T-cell (primary cell): ENCODE results near the gene AGAP3. TPM values are rescaled to one million over a fixed set of nuclear protein-coding genes. Genes with fewer than 3 reads are reported as not detected.

ENCODE experiments used
- ATAC-seq, 4 experiments: fragments of 200-7000 bp in 3 of 4; fragments of 150-1000 bp in 1 of 4; cut with Tn5 transposase; replicated peaks in 1 of 4; 1 replicate in 3 of 4; 2 replicates in 1 of 4; pipeline ENCODE4 v1.10.0; 2021; ENCODE audit warnings: moderate library complexity in 3 of 4, mild to moderate bottlenecking in 2 of 4, moderate number of reproducible peaks in 1 of 4
- CTCF ChIA-PET, 2 donors: fragments of 300-600 bp; sonication (Branson Sonifier 250); formaldehyde crosslinking; loops; one replicate each; lab custom pipeline; 2022; ENCODE audit warnings: antibody characterized with exemption in 2 of 2; lab: Charles Lee
- POLR2A ChIA-PET, 2 donors: fragments of 300-600 bp; sonication (Branson Sonifier 250); formaldehyde crosslinking; loops; one replicate each; lab custom pipeline; 2022; ENCODE audit warnings: antibody characterized with exemption in 2 of 2; lab: Charles Lee
- DNase-seq, 35 experiments: peaks; one replicate each; pipeline versions ENCODE4 v3.0.0 to v3.0.0-alpha.2; 2013 to 2023
- H3K27ac ChIP-seq: one replicate; pipeline ENCODE4 v1.5.1; 2013; ENCODE audit warnings: low read length
- H3K27me3 ChIP-seq, 2 experiments: replicated peaks in 1 of 2; 1 replicate in 1 of 2; 2 replicates in 1 of 2; pipeline versions ENCODE4 v1.6.1 to v1.7.0; 2013; ENCODE audit warnings: low read length in 1 of 2, mixed read lengths in 1 of 2; ENCODE audit not compliant: control insufficient read depth in 2 of 2, insufficient read depth in 2 of 2; ENCODE audit errors: extremely low read depth in 1 of 2
- H3K36me3 ChIP-seq, 2 donors: 1 replicate in 1 of 2; 2 replicates in 1 of 2; pipeline versions ENCODE4 v1.6.1 to v1.7.0; 2013; ENCODE audit warnings: low read length in 1 of 2; ENCODE audit not compliant: control insufficient read depth in 2 of 2, insufficient read depth in 1 of 2; ENCODE audit errors: extremely low read depth in 1 of 2
- H3K4me1 ChIP-seq, 2 experiments: 1 replicate in 1 of 2; 2 replicates in 1 of 2; pipeline versions ENCODE4 v1.6.1 to v1.7.0; 2013; ENCODE audit warnings: low read length in 2 of 2, mixed read lengths in 1 of 2; ENCODE audit not compliant: insufficient read depth in 2 of 2, control insufficient read depth in 1 of 2; ENCODE audit errors: extremely low read depth in 1 of 2
- H3K4me3 ChIP-seq, 2 donors: 1 replicate in 1 of 2; 2 replicates in 1 of 2; pipeline versions ENCODE4 v1.5.1 to v1.7.0; 2013; ENCODE audit warnings: mild to moderate bottlenecking in 2 of 2, low read length in 1 of 2, moderate library complexity in 1 of 2; ENCODE audit not compliant: control insufficient read depth in 1 of 2; ENCODE audit errors: extremely low read depth in 1 of 2
- H3K9me3 ChIP-seq: 2 replicates; pipeline ENCODE4 v1.7.0; 2013
- H3K27ac Mint-ChIP-seq, 2 donors: one replicate each; pipeline ENCODE4 v1.8.0; 2020 to 2021; ENCODE audit warnings: mild to moderate bottlenecking in 2 of 2, mixed read lengths in 2 of 2
- H3K27me3 Mint-ChIP-seq, 2 donors: one replicate each; pipeline ENCODE4 v1.8.0; 2021 to 2022; ENCODE audit warnings: mixed read lengths in 2 of 2
- H3K36me3 Mint-ChIP-seq: one replicate; pipeline ENCODE4 v1.8.0; 2021; ENCODE audit warnings: mixed read lengths
- H3K4me1 Mint-ChIP-seq, 3 donors: one replicate each; pipeline ENCODE4 v1.8.0; 2020 to 2022; ENCODE audit warnings: mixed read lengths in 3 of 3, mild to moderate bottlenecking in 1 of 3
- H3K4me3 Mint-ChIP-seq, 3 donors: one replicate each; pipeline ENCODE4 v1.8.0; 2020 to 2022; ENCODE audit warnings: mild to moderate bottlenecking in 3 of 3, mixed read lengths in 3 of 3, moderate library complexity in 3 of 3
- H3K9me3 Mint-ChIP-seq, 3 donors: one replicate each; pipeline ENCODE4 v1.8.0; 2020 to 2022; ENCODE audit warnings: mixed read lengths in 3 of 3
- WGBS: methylation state at CpG from one replicate; pipeline ENCODE4 v1.1.5; 2013; ENCODE audit warnings: missing lambda C conversion rate; ENCODE audit not compliant: insufficient coverage; 5-methylcytosine and 5-hydroxymethylcytosine counted together
- total RNA-seq, 35 experiments: library from RNA in 6 of 35; stranded (reverse) in 6 of 35; fragments of 120-200 nt in 1 of 35; gene quantifications; one replicate each; pipeline versions ENCODE4 v1.2.1 to v1.2.4 and lab custom pipeline; 2013 to 2026

Gene AGAP3
- total RNA-seq, 5 donors from 2014 or later (not counting 1 experiment from before 2014, with no cell fraction given), result 28.2 to 67.3 (median 50.9) TPM

GRCh38 chr7:151144387-151144786, 58.1 kb downstream of the AGAP3 start:
- peaks cover 0 to 3% of the 10 kb centered on the region in 2 donors for H3K36me3 ChIP-seq
- no peaks in the 10 kb centered on the region for H3K4me1 Mint-ChIP-seq
- peaks cover 4 to 11% of the 10 kb centered on the region in 2 donors for H3K27me3 Mint-ChIP-seq
- WGBS, result 100% methylated on average over 3 of the region's 7 CpGs
- ChIA-PET POLR2A (interaction anchor here in 1 of 2 donors (0.6 kb wide), 1 partner anchor 360 kb away, joined by 3 read pairs; no protein-coding TSS in a partner anchor), CTCF (interaction anchor here (0.6 to 0.7 kb wide), 2 partner anchors 61 to 353 kb away, joined by 5 to 6 read pairs; no protein-coding TSS in a partner anchor)
- H3K4me1 ChIP-seq, result no peaks in the 10 kb centered on the region
- no peaks in the 10 kb centered on the region for H3K9me3 ChIP-seq
- no peak for DNase-seq
- H3K27ac ChIP-seq, result no peak overlapping the region
- H3K27ac Mint-ChIP-seq, result no peak overlapping the region
- no peak overlapping the region for H3K4me3 ChIP-seq
- peaks cover 0 to 12% of the 10 kb centered on the region in 2 experiments for H3K27me3 ChIP-seq
- no peak overlapping the region for H3K4me3 Mint-ChIP-seq
- no peaks in the 10 kb centered on the region for H3K9me3 Mint-ChIP-seq
- ATAC-seq, result no peak
- peaks cover 30% of the 10 kb centered on the region for H3K36me3 Mint-ChIP-seq

DNA sequence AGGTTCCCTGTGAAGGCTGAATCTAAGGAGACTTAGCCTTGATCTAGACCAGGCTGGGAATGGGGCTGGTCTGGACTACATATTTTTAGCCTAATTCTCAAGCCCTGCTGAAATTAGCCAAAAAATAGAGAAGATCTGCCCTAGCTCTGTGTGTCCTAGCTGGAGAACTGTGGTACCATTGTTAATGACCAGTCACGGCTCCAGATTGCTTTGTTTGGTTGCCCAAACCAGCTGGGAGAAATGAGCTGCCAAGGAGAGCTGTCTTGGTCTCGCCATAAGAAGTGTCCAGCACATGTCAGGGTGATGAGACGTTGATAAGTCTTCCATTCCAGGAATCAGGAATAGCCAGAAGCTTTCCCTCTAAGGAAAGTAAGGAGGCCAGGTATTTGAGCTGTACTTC, 60.5 kb downstream of the AGAP3 start:
- peaks cover 0 to 26% of the 10 kb centered on the region in 2 experiments for H3K27me3 ChIP-seq
- no peak overlapping the region for H3K4me3 Mint-ChIP-seq
- H3K36me3 ChIP-seq, result peaks cover 0 to 3% of the 10 kb centered on the region in 2 donors
- peaks cover 4 to 19% of the 10 kb centered on the region in 2 donors for H3K27me3 Mint-ChIP-seq
- H3K36me3 Mint-ChIP-seq, result peaks cover 17% of the 10 kb centered on the region
- POLR2A ChIA-PET, result no interaction called here
- ATAC-seq, result no peak
- no peaks in the 10 kb centered on the region for H3K4me1 Mint-ChIP-seq
- H3K4me3 ChIP-seq, result no peak overlapping the region
- 92% methylated on average over 3 of the region's 3 CpGs for WGBS
- no peak overlapping the region for H3K27ac Mint-ChIP-seq
- no peaks in the 10 kb centered on the region for H3K9me3 ChIP-seq
- CTCF ChIA-PET, result interaction anchor here (0.6 to 0.7 kb wide), 2 partner anchors 31 to 794 kb away, joined by 4 to 5 read pairs; no protein-coding TSS in a partner anchor
- H3K4me1 ChIP-seq, result no peaks in the 10 kb centered on the region
- DNase-seq, result no peak
- no peaks in the 10 kb centered on the region for H3K9me3 Mint-ChIP-seq
- no peak overlapping the region for H3K27ac ChIP-seq

DNA sequence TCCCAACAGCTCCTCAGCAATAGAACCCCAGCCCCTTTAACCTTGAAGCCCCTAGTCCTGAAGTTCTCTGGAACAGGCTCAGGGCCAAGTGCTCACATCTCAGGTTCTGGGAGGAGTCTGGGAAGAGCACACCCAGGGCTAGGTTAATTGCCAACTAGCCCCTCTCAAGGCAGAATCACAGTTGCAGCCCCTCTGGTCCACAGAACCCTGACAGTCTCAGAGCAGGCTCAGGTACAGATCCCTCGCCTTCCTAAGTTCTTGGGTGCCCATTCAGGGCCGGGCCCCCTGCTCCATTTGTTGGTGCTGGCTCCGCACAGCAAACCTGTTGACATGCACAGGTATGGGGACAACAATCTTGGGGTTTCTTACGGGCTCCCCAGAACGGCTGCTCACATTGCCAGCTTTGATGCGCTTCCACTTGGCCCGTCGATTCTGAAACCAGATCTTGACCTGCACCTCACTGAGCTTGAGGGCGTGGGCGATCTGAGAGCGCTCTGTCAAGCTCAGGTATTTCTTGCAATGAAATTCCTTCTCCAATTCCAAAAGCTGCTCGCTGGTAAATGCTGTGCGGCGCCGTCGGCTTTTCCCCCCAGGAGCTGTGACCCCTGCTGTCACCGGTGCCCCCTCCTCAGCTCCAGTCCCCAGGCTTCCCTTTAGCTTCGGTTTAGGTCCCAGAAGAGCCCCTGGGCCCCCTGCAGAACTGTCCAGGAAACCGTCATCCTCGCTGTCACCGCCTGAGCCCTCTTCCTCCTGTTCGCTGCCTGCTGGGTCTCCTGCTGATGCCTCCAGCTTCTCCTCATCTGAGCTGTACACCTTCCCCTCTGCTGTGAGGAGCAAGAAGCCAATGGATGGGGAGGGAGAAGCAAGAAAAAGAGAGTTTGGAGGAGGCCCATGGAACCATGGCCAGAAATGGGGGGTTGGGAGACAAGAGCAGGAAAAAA, 62.3 kb downstream of the AGAP3 start:
- no peak for DNase-seq
- H3K36me3 ChIP-seq, result peaks cover 0 to 3% of the 10 kb centered on the region in 2 donors
- Mint-ChIP-seq H3K4me1 (no peaks in the 10 kb centered on the region), H3K27ac (no peak overlapping the region), H3K27me3 (peaks cover 4 to 19% of the 10 kb centered on the region in 2 donors), H3K4me3 (no peak overlapping the region), H3K9me3 (no peaks in the 10 kb centered on the region), H3K36me3 (peaks cover 7% of the 10 kb centered on the region)
- H3K4me1 ChIP-seq, result no peaks in the 10 kb centered on the region
- ChIA-PET CTCF (no interaction called here), POLR2A (interaction anchor here in 1 of 2 donors (0.5 kb wide), 1 partner anchor 22 kb away, joined by 5 read pairs; no protein-coding TSS in a partner anchor)
- H3K4me3 ChIP-seq, result no peak overlapping the region
- no peaks in the 10 kb centered on the region for H3K9me3 ChIP-seq
- no peak for ATAC-seq
- H3K27me3 ChIP-seq, result peaks cover 0 to 32% of the 10 kb centered on the region in 2 experiments
- no peak overlapping the region for H3K27ac ChIP-seq
- WGBS, result 63% methylated on average over 19 of the region's 22 CpGs

GRCh38 chr7:151150388-151150787, 64.1 kb downstream of the AGAP3 start:
- H3K4me3 ChIP-seq, result no peak overlapping the region
- no peaks in the 10 kb centered on the region for H3K36me3 ChIP-seq
- Mint-ChIP-seq H3K4me1 (no peaks in the 10 kb centered on the region), H3K27ac (no peak overlapping the region), H3K27me3 (peaks cover 13 to 30% of the 10 kb centered on the region in 2 donors), H3K36me3 (no peaks in the 10 kb centered on the region), H3K4me3 (no peak overlapping the region), H3K9me3 (no peaks in the 10 kb centered on the region)
- no peak for DNase-seq
- ChIA-PET CTCF (no interaction called here), POLR2A (no interaction called here)
- WGBS, result no CpG with 5 or more reads among the region's 3 CpGs
- no peak for ATAC-seq
- H3K27me3 ChIP-seq, result peaks cover 2 to 37% of the 10 kb centered on the region in 2 experiments
- H3K9me3 ChIP-seq, result no peaks in the 10 kb centered on the region
- no peak overlapping the region for H3K27ac ChIP-seq
- H3K4me1 ChIP-seq, result no peaks in the 10 kb centered on the region

GRCh38 chr7:151152643-151153513, 66.6 kb downstream of the AGAP3 start:
- Histone ChIP-seq H3K4me1 (no peaks in the 10 kb centered on the region), H3K27ac (no peak overlapping the region), H3K36me3 (no peaks in the 10 kb centered on the region), H3K4me3 (no peak overlapping the region), H3K9me3 (no peaks in the 10 kb centered on the region), H3K27me3 (peaks cover 2 to 37% of the 10 kb centered on the region in 2 experiments)
- Mint-ChIP-seq H3K27me3 (peaks cover 30 to 38% of the 10 kb centered on the region in 2 donors), H3K27ac (no peak overlapping the region), H3K4me3 (no peak overlapping the region), H3K9me3 (no peaks in the 10 kb centered on the region), H3K36me3 (no peaks in the 10 kb centered on the region), H3K4me1 (no peaks in the 10 kb centered on the region)
- POLR2A ChIA-PET, result no interaction called here
- CTCF ChIA-PET, result no interaction called here
- DNase-seq (no peak), ATAC-seq (no peak)
- WGBS, result 63% methylated on average over 4 of the region's 6 CpGs
